Mesangial cell (primary cell): ENCODE data around the gene ASB11. TPM values are rescaled to one million over a fixed set of nuclear protein-coding genes. Genes with fewer than 3 reads are reported as not detected.

ENCODE experiments used
- total RNA-seq: library from RNA; depleted of rRNA; stranded (reverse); fragments of >200 nt; gene quantifications from 2 replicates; pipeline ENCODE4 v1.2.3, GENCODE V29; 2015

ASB11 gene
- not detected in 2 replicates for total RNA-seq

GRCh38 chrX:15315509-15315908 lies at the start of gene ASB11:
Gene ASB11, minus strand, starts transcription at chrX:15315640. Its CDS starts 35 bp downstream, at chrX:15315605.

GRCh38 chrX:15335135-15336022 lies 19.9 kb upstream of the ASB11 start, which contains the start of gene PIGA:
Gene PIGA, minus strand, starts transcription at chrX:15335523. Its CDS starts 3,593 bp downstream, at chrX:15331930.

GRCh38 chrX:15269618-15270521 lies 45.6 kb downstream of the ASB11 start, which contains the start of gene ASB9:
Gene ASB9, minus strand, starts transcription at chrX:15270083. Its CDS starts 209 bp downstream, at chrX:15269874.

Other genes starting within 250 kb of the ASB11 start
- 2.2 and 4.2 TPM in 2 replicates for gene ASB9, start 45.6 kb downstream of the ASB11 start, total RNA-seq
- 2.5 and 5.4 TPM in 2 replicates for gene PIGA, start 19.9 kb upstream of the ASB11 start, total RNA-seq
- gene VEGFD, start 68.8 kb upstream of the ASB11 start, total RNA-seq: not detected in 2 replicates
- 4.2 and 5.1 TPM in 2 replicates for gene PIR, start 177.7 kb upstream of the ASB11 start, total RNA-seq
- gene BMX, start 185.2 kb upstream of the ASB11 start, total RNA-seq: not detected in 2 replicates